GM18526 (cell line): ENCODE results near the gene GNB4.

Experiments
- POLR2A ChIP-seq: IDR thresholded peaks from 3 replicates; pipeline ENCODE4 v1.6.1; 2011; ENCODE audit not compliant: insufficient read length; ENCODE audit errors: extremely low read depth

The GNB4 gene

DNA sequence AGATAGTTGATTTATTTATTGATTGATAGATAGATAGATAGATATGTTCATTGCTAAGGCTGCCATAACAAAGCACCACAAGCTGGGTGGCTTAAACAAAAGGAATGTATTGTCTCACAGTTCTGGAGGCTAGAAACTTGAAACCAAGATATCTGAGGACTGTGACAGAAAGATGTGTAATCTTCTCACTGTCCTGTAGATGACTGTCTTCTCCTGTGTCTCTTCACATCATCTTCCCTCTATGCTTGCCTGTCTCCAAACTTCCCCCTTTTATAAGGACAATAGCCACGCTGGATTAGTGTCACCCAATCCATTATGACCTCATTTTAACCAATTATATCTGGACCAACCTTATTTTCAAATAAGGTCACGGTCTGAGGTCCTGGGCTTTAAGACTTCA lies 40.9 kb downstream of the GNB4 start:
- no peak for TF ChIP-seq POLR2A

DNA sequence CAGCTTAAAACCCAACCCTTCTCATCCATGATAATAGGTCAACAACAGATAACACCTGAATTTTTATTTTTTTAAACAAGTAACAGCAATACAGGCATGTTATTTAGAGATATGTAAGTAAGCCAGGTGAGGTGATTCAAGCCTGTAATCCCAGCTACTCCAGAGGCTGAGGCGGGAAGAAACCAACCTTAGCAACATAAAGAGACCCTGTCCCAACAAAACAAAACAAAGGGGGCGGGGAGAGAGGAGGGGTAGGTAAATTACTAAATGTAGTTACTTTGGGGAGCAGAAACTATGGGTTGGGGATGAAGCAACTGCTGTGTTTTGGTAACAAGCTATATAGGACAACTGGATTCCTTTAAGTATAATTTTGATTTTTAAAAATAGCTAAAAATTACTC lies 47.0 kb downstream of the GNB4 start:
- TF ChIP-seq POLR2A, result no peak

DNA sequence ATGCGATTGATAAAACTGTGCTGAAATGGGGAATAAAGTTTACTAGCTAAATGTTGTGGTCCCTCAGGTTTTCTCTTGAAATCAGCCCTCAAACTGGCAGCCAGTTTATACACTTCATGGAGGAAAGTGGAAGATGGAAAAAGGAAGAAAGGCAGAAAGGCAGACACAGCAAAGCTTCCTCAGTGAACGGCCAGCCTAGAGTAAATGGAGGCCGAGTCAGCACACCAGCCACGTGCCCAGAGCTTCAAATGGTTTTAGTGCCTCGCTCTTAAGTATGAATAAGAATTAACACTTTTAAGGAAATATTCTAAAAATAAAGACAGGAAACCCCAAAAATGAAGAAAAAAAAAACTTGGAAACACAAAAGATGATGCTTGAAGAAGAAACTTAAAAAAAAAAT lies 48.3 kb downstream of the GNB4 start:
- no peak for TF ChIP-seq POLR2A

DNA sequence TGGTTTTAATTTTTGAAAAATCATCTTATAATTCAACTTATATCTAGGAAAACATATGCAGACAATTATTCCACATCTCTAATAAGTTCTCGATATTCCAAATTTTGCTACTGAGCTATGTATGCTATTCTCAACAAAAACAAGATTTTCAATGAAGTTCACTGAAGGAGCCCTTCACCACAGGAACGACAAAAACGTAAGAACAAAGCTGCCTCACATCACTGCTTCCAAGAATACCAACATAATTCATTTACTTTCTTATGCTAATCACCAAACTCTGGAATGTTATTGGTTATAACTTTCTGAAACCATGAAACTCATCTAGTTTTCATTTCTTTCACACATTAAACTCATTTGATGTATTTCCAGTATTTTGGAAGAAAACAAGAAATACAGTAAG lies 49.7 kb downstream of the GNB4 start:
- no peak for TF ChIP-seq POLR2A

DNA sequence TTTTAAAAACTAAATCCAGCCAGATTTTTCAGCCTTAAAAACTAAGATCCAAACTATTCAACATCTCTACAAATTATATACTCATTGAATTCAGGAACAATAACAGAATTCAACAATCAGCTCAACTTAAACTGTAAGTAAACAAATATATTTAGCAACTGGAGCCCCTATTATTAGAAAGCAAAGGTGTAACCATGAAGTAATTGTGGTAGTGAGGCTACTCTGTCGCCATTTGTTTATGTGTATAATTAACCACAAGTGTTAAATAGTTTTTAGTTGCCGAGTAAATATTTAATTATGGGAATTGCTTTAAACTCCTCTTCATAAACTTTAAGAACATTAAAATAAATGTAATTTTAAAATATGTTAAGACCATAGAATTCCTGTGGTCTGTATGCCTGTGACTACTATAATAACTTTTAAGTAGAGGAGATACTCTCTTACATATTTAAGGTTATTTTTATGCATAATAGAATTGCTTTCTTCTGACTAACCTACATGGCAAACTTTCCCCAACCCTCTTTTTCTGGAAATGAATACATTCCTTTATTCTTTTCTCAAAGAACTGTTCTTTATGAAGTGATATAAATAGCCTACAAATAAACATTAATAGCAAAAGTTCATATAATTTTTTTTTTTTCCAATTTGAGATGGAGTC lies 52.6 kb downstream of the GNB4 start:
- no peak for TF ChIP-seq POLR2A

DNA sequence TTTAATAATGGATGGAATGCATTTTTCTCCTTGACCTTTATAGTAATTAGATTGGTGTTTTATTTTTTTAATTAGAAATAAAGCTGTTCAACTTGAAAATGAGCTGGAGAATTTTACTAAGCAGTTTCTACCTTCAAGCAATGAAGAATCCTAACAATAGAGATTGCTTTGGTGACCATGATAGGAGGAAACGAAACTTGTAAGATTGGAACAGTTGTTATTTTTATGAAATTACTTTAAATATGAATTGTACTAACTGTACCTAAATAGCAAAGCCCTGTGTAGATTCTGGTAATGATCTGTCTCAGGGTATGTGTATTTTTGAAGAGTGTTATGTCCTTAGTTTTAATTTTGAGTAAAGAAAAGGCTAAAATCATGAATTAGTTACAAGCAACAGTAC lies 59.4 kb downstream of the GNB4 start:
- no peak for TF ChIP-seq POLR2A

DNA sequence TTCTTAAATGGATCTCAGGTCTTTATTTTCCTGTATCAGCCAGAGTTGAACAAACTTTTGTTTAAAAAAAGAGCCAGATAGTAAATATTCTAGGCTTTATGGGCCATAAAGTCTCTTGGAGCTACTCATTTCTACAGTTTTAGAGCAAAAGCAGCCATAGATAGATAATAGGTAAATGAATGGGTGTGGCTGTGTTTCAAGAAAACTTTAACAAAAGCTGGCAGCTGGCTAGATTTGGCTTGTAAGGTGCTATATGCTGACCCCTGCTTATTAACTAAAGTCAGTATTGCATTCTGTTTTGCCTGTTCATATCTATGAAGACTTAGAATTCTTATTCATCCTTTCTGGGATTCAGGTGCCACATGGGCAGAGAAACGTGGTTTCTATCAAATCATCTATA lies 74.8 kb downstream of the GNB4 start:
- TF ChIP-seq POLR2A, result no peak

DNA sequence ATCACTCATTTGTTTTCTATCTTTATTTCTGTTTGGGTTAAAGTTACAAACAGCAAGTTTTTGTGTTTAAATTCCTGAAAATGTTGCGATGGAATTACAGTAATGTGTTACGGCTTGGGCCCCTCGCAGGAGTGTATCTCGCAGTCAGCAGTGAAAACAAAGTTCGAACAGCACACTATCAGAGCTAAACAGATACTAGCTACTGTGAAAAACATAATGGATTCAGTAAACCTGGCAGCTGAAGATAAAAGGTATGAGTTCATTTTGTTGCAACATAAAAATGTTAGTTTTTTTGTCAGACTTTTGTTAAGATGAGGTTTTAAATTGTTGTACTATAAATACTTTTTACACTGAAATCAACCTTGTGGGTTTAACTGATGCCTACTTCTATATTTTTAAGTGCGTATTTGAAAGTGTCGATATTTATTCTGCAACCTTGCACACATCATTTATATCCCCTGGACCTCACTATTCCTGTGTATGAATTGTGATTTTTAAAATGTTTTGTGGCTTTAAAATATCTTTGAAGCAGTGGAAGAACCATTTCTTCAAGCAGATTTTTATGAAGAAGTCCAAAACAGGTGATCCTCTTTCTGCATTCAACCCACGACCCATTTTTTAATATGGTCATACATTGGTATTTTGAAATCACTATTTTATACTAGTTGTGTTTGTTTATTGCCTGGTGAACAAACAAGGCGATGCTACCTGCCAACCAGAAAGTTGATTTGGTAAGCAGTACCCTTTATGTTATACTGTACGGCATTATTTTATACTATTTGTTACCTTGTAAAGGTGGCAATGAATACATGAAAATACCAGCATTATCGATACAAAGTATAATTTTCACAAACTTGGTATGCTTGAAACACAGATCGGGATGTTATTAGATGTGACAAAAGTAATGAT lies 75.9 kb downstream of the GNB4 start:
- TF ChIP-seq POLR2A, result no peak

DNA sequence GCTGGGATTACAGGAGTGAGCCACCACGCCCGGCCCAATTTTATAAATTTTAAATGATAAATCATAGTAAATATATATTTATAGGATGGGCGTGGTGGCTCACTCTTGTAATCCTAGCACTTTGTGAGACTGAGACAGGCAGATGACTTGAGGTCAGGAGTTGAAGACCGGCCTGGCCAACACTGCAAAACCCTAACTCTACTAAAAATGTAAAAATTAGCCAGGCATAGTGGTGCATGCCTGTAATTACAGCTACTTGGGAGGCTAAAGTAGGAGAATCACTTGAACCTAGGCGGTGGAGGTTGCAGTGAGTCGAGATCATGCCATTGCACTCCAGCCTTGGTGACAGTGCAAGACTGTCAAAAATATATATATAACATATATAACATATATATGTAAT lies 77.3 kb downstream of the GNB4 start:
- no peak for TF ChIP-seq POLR2A

DNA sequence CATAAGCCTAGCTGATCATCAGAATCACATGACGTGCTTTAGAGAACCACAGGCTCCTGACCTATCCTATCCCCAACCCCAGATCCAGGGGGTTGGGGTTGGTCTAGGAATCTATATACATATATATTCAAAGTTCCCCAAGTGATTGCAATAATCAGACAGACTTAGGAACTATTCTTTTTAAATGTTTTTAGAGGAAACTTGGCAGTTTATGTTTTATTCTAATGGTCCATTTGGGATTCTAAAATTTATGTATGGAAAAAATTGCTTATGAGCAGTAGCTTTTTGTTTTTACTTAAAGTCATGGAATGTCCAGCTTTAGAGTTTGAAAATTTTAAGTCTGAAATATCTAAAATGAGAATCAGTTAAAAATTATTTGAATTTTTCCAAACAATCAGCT lies 81.6 kb downstream of the GNB4 start:
- no peak for TF ChIP-seq POLR2A

DNA sequence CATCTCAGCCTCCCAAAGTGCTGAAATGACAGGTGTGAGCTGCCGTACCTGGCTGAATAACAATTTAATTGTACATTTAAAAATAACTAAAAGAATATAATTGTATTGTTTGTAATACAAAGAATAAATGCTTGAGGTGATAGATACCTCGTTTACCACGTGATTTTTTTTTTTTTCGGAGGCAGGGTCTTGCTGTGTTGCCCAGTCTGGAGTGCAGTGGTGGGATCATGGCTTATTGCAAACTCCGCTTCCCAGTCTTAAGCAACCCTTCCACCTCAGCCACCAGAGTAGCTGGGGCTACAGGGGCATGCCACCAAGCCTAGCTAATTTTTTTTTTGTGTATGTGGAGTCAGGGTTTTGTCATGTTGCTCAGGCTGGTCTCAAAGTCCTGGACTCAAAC lies 87.9 kb downstream of the GNB4 start:
- no peak for TF ChIP-seq POLR2A

DNA sequence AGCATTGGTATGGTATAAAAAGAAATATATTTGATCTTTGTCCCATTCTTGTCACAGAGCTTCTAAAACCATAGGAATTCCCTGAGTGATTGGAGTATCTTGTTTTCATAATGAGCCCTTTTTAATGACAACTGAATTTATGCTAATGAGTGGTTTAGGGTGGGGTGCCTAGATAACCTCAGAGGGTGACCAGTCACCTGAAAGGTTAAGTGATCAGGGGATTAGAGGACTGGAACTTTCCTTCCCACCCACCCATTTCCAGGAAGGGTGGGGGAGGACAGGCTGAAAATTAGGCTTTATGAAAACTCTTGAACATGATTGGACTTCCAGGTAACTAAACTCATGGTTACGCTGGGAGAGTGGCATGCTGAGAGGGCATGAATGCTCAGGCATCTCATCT lies 95.3 kb downstream of the GNB4 start:
- no peak for TF ChIP-seq POLR2A

DNA sequence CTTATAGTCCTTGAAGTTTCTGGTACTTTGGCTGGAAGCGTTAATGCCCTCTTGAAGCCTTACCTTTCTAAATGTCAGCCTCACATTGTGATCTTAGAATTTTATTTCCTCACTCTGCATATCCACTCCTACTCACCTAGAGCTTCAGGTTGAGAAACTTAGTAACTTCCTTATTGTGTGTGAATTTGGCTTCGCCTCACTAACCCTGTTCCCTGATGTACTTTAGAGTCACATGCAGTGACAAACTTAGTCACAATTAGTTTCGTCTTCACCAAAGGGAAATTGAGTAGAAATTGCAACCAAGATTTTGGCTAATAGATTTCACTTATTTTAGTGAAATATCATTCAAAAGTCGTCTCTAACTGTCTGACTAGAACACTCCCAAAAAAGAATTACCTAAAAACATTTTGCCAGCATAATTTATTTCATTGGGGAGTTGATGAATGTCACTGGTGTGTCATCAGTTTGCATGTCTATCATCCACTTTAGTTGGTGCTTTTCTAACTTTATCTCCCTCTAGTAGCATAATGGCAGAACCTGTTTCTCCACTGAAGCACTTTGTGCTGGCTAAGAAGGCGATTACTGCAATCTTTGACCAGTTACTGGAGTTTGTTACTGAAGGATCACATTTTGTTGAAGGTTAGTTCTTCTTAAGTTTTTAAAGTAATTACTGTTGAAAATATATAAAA lies 102.8 kb downstream of the GNB4 start:
- TF ChIP-seq POLR2A, result no peak

DNA sequence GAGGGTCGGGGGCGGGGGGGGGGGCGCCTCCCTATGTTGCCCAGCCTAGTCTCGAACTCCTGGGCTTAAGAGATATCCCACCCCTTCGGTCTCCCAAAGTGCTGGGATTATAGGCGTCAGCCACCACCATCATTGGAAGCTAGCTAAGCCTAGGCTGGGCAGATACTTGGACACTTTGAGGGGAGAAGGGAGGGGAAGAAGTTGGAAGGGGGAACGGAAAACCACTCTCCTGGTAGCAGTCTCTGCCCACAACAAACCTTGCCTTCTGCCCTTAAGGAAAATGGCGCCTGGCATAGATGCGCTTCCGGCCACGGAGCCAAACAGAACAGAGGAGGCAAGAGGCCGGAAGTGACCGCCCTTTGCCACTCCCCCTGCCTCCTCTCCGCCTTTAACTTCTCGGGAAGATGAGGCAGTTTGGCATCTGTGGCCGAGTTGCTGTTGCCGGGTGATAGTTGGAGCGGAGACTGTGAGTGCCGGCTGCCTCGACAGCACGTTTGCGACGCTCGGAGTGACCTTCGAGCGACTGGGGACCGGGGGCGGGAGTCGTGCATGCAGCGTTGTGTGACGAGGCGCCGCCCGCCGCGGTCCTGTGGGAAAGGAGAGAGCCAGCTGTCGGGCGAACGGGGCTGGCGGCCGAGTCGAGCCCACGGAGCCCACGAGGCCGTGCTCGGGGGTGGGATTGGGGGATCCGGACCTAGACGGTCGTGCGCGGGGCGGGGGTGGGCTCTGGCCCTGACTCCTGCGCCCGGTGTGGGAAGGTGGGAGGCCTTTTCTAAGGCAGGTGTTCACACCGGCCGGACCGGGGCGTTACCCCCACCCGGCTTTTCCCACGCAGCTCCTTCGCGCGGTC lies 103.7 kb downstream of the GNB4 start, which contains the start of gene MFN1:
Gene MFN1 (plus strand): TSS at position 365 of the 850 bp plus-strand sequence. CDS start 1,143 bp downstream, outside the sequence.
- peak; percentile 97 for TF ChIP-seq POLR2A
